Smooth muscle cell (in vitro differentiated cells): Measurements from ENCODE around the gene SH3RF3. TPM values are rescaled to one million over a fixed set of nuclear protein-coding genes. Genes with fewer than 3 reads are reported as not detected.

Experiments
- DNase-seq: peaks from one replicate; lab custom pipeline; 2025; ENCODE audit not compliant: unreplicated experiment; lab: John Stamatoyannopoulos, UW
- H2AFZ ChIP-seq: fragments of 200-600 bp; sonication (generic); 2 replicates; pipeline ENCODE4 v1.6.0; 2016; ENCODE audit warnings: antibody characterized with exemption, low read depth, mild to moderate bottlenecking
- H3F3A ChIP-seq: fragments of 200-600 bp; sonication (generic); 2 replicates; pipeline ENCODE4 v1.6.0; 2017; ENCODE audit warnings: antibody characterized with exemption, low read depth
- H3K27ac ChIP-seq: fragments of 200-600 bp; sonication (generic); 2 replicates; pipeline ENCODE4 v1.5.1; 2016; ENCODE audit warnings: low read depth, mild to moderate bottlenecking
- H3K27me3 ChIP-seq: fragments of 200-600 bp; sonication (generic); 2 replicates; pipeline ENCODE4 v1.6.1; 2016; ENCODE audit warnings: low read depth, mild to moderate bottlenecking
- H3K36me3 ChIP-seq: fragments of 200-600 bp; sonication (generic); 2 replicates; pipeline ENCODE4 v1.5.1; 2016; ENCODE audit warnings: low read depth
- H3K4me1 ChIP-seq: fragments of 200-600 bp; sonication (generic); 2 replicates; pipeline ENCODE4 v1.5.1; 2016; ENCODE audit warnings: low read depth
- H3K4me2 ChIP-seq: fragments of 200-600 bp; sonication (generic); 2 replicates; pipeline ENCODE4 v1.6.0; 2016; ENCODE audit warnings: mild to moderate bottlenecking
- H3K4me3 ChIP-seq: fragments of 200-600 bp; sonication (generic); 2 replicates; pipeline ENCODE4 v1.5.1; 2016; ENCODE audit warnings: mild to moderate bottlenecking
- H3K79me2 ChIP-seq: fragments of 200-600 bp; sonication (generic); 2 replicates; pipeline ENCODE4 v1.6.0; 2016; ENCODE audit warnings: low read depth, mild to moderate bottlenecking
- H3K9ac ChIP-seq: fragments of 200-600 bp; sonication (generic); 2 replicates; pipeline ENCODE4 v1.6.0; 2016; ENCODE audit warnings: low read depth
- H3K9me3 ChIP-seq: fragments of 200-600 bp; sonication (generic); replicated peaks from 2 replicates; pipeline ENCODE4 v1.5.1; 2016; ENCODE audit warnings: low read depth
- H4K20me1 ChIP-seq: fragments of 200-600 bp; sonication (generic); 2 replicates; pipeline ENCODE4 v1.6.0; 2016; ENCODE audit warnings: low read depth
- WGBS: methylation state at CpG from one replicate; pipeline ENCODE4 v1.1.7; 2016; ENCODE audit warnings: low lambda C conversion rate; 5-methylcytosine and 5-hydroxymethylcytosine counted together
- polyA plus RNA-seq: library from polyadenylated mRNA; unstranded; fragments of >200 nt; fragmentation: Nextera tagmentation; extraction: Ambion mirVana; gene quantifications from 2 replicates; pipeline ENCODE4 v1.2.1, GENCODE V29; 2016
- total RNA-seq: library from RNA; depleted of rRNA; stranded (reverse); fragments of >200 nt; gene quantifications from 2 replicates; pipeline ENCODE4 v1.2.3, GENCODE V29; 2014
- TF ChIP-seq, protein P1 (sequence below): fragments of 200-600 bp; sonication (generic); IDR thresholded peaks from 2 replicates; pipeline ENCODE4 v1.5.1; 2017; ENCODE audit warnings: borderline replicate concordance, mild to moderate bottlenecking, antibody characterized with exemption; ENCODE audit not compliant: insufficient read depth, poor library complexity, severe bottlenecking

Gene SH3RF3
- total and polyA plus RNA-seq, 2 experiments from 2014 or later: 6.6 to 11.8 TPM

GRCh38 chr2:109498906-109499305 lies 369.9 kb downstream of the SH3RF3 start:
- 94% methylated on average over 14 of the region's 15 CpGs for WGBS
- no peak overlapping the region for H3K27ac ChIP-seq
- H3K4me1 ChIP-seq: no peaks in the 10 kb centered on the region
- H3K9me3 ChIP-seq: no peaks in the 10 kb centered on the region
- no peak for DNase-seq
- no peaks in the 10 kb centered on the region for H3F3A ChIP-seq
- H3K9ac ChIP-seq: no peak overlapping the region
- TF ChIP-seq, protein P1, sequence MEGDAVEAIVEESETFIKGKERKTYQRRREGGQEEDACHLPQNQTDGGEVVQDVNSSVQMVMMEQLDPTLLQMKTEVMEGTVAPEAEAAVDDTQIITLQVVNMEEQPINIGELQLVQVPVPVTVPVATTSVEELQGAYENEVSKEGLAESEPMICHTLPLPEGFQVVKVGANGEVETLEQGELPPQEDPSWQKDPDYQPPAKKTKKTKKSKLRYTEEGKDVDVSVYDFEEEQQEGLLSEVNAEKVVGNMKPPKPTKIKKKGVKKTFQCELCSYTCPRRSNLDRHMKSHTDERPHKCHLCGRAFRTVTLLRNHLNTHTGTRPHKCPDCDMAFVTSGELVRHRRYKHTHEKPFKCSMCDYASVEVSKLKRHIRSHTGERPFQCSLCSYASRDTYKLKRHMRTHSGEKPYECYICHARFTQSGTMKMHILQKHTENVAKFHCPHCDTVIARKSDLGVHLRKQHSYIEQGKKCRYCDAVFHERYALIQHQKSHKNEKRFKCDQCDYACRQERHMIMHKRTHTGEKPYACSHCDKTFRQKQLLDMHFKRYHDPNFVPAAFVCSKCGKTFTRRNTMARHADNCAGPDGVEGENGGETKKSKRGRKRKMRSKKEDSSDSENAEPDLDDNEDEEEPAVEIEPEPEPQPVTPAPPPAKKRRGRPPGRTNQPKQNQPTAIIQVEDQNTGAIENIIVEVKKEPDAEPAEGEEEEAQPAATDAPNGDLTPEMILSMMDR: no peak
- no peak overlapping the region for H3K4me2 ChIP-seq
- no peaks in the 10 kb centered on the region for H3K79me2 ChIP-seq
- no peaks in the 10 kb centered on the region for H3K27me3 ChIP-seq
- no peak overlapping the region for H3K4me3 ChIP-seq
- H4K20me1 ChIP-seq: no peaks in the 10 kb centered on the region
- no peak overlapping the region for H2AFZ ChIP-seq
- H3K36me3 ChIP-seq: no peaks in the 10 kb centered on the region

GRCh38 chr2:109499566-109499965 lies 370.6 kb downstream of the SH3RF3 start:
- no peaks in the 10 kb centered on the region for H3K9me3 ChIP-seq
- no peak overlapping the region for H2AFZ ChIP-seq
- H3K27me3 ChIP-seq: no peaks in the 10 kb centered on the region
- no peaks in the 10 kb centered on the region for H3K79me2 ChIP-seq
- WGBS: 87% methylated on average over 5 of the region's 5 CpGs
- no peaks in the 10 kb centered on the region for H3K4me1 ChIP-seq
- H3K36me3 ChIP-seq: no peaks in the 10 kb centered on the region
- TF ChIP-seq, protein P1: no peak
- no peaks in the 10 kb centered on the region for H3F3A ChIP-seq
- H4K20me1 ChIP-seq: no peaks in the 10 kb centered on the region
- no peak overlapping the region for H3K27ac ChIP-seq
- H3K4me2 ChIP-seq: no peak overlapping the region
- no peak for DNase-seq
- no peak overlapping the region for H3K4me3 ChIP-seq
- H3K9ac ChIP-seq: no peak overlapping the region

GRCh38 chr2:109500910-109501309 lies 371.9 kb downstream of the SH3RF3 start:
- Histone ChIP-seq H3K27ac (no peak overlapping the region), H3K27me3 (no peaks in the 10 kb centered on the region), H3K4me2 (no peak overlapping the region), H3K79me2 (no peaks in the 10 kb centered on the region), H3K36me3 (no peaks in the 10 kb centered on the region), H3K4me3 (no peak overlapping the region), H3K9ac (no peak overlapping the region), H3K9me3 (no peaks in the 10 kb centered on the region), H2AFZ (no peak overlapping the region), H3F3A (no peaks in the 10 kb centered on the region), H3K4me1 (no peaks in the 10 kb centered on the region), H4K20me1 (no peaks in the 10 kb centered on the region)
- TF ChIP-seq, protein P1: no peak
- DNase-seq: no peak
- 90% methylated on average over 8 of the region's 8 CpGs for WGBS

- Histone ChIP-seq H3K4me1 (no peaks in the 10 kb centered on the region), H3K79me2 (no peaks in the 10 kb centered on the region), H3K4me3 (no peak overlapping the region), H3K9me3 (no peaks in the 10 kb centered on the region), H3K27ac (no peak overlapping the region), H2AFZ (no peak overlapping the region), H3K9ac (no peak overlapping the region), H3K27me3 (no peaks in the 10 kb centered on the region), H3K4me2 (no peak overlapping the region), H3K36me3 (no peaks in the 10 kb centered on the region), H4K20me1 (no peaks in the 10 kb centered on the region), H3F3A (no peaks in the 10 kb centered on the region)
- 93% methylated on average over 18 of the region's 21 CpGs for WGBS
- TF ChIP-seq, protein P1: no peak
- no peak for DNase-seq
These were observed 372.5 kb downstream of the SH3RF3 start for GRCh38 chr2:109501461-109501860.
